ENCODE measurements around the gene CDC25B. TPM values are rescaled to one million over a fixed set of nuclear protein-coding genes. Genes with fewer than 3 reads are reported as not detected.

The CDC25B gene
- total and polyA plus RNA-seq, 2 of the 8 experiments (the other 6 are each of a cell fraction or from before 2014, with no cell fraction given) = 21.7 to 31.2 TPM

GRCh38 chr20:3788685-3789155 lies 7.4 kb upstream of the CDC25B start:
- H3K4me1 ChIP-seq (replicated peaks in 1 of 4; ENCODE audit: control insufficient read depth in 3 of 4, insufficient read depth in 4 of 4, low read length in 3 of 4) = peaks cover 0 to 13% (median 6%) of the 10 kb centered on the region in 4 experiments; a peak in 6 of 7 replicates
- no peak overlapping the region for H3K23ac ChIP-seq (ENCODE audit: insufficient read length)
- ChIA-PET CTCF (ENCODE audit: partially characterized antibody) (interaction anchor here (0.6 to 9.5 kb wide), 13 partner anchors 12 to 282 kb away, joined by 3 to 128 read pairs (median 4); partner anchors contain the start of gene AP5S1), POLR2A (ENCODE audit: partially characterized antibody) (interaction anchor here (0.9 to 2.8 kb wide), 3 partner anchors 9 to 32 kb away, joined by 3 to 15 read pairs (median 3); partner anchors contain the start of gene AP5S1)
- H3K23me2 ChIP-seq (ENCODE audit: low read depth, low read length) = peaks cover 3% of the 10 kb centered on the region; the same call in 1 of the 2 replicates
- no peak overlapping the region for H4K5ac ChIP-seq (ENCODE audit: insufficient read length, low read depth, low read length)
- no peak overlapping the region for H3K9ac ChIP-seq (replicated peaks in 1 of 4; ENCODE audit: extremely low read depth in 1 of 4, low read depth in 3 of 4, low read length in 3 of 4)
- DNase-seq (ENCODE audit: low read depth in 1 of 2, low spot score in 2 of 2) (no peak), FAIRE-seq (no peak)
- H3K27ac ChIP-seq (ENCODE audit: low read depth, low read length) = no peak overlapping the region
- H3K4ac ChIP-seq (replicated peaks; ENCODE audit: insufficient read length, low read depth, low read length) = no peak overlapping the region
- peaks cover 0 to 3% (median 0%) of the 10 kb centered on the region in 4 experiments; a peak in 3 of 7 replicates for H3K27me3 ChIP-seq (replicated peaks in 1 of 4; ENCODE audit: control insufficient read depth in 3 of 4, extremely low read depth in 1 of 4, insufficient read depth in 3 of 4, low read length in 3 of 4)
- no peak overlapping the region for H2BK5ac ChIP-seq (ENCODE audit: low read depth, low read length)
- H3K18ac ChIP-seq (ENCODE audit: extremely low read depth, low read length) = no peak overlapping the region
- no peak overlapping the region for H2BK120ac ChIP-seq (replicated peaks; ENCODE audit: low read depth, low read length)
- no peak overlapping the region for H2AK5ac ChIP-seq (ENCODE audit: low read depth, low read length)
- H4K91ac ChIP-seq (replicated peaks; ENCODE audit: insufficient read length, low read length) = no peak overlapping the region
- WGBS, 2 experiments (ENCODE audit: extremely low coverage in 1 of 2, insufficient coverage in 1 of 2, insufficient read length in 1 of 2, insufficient replicate concordance in 2 of 2, low coverage in 1 of 2, low lambda C conversion rate in 2 of 2, missing lambda C conversion rate in 1 of 2) = 55% methylated on average over 4 of the region's 4 CpGs; no CpG with 5 or more reads in 1 of the 2 experiments
- TF ChIP-seq E2F6 (IDR thresholded peaks at IDR 0.05) (no peak), SIX5 (IDR thresholded peaks at IDR 0.05; ENCODE audit: low read depth, low read length) (no peak), CHD1 (IDR thresholded peaks at IDR 0.05; ENCODE audit: low read depth, low read length) (no peak), RNF2 (IDR thresholded peaks at IDR 0.05; ENCODE audit: borderline replicate concordance, low read depth, low read length, missing control alignments, poor library complexity, severe bottlenecking) (no peak), KDM5A (IDR thresholded peaks at IDR 0.05; ENCODE audit: low read length) (no peak), NANOG (IDR thresholded peaks at IDR 0.05; ENCODE audit: insufficient read depth, low read depth, low read length, poor library complexity, severe bottlenecking) (no peak), SUZ12 (IDR thresholded peaks at IDR 0.05; ENCODE audit: low read length) (no peak), TAF1 (IDR thresholded peaks at IDR 0.05; ENCODE audit: low read depth, low read length) (no peak), BRCA1 (IDR thresholded peaks at IDR 0.05; ENCODE audit: low read depth, low read length) (no peak), POLR2A (IDR thresholded peaks at IDR 0.05; ENCODE audit: control extremely low read depth in 1 of 2, low read depth in 2 of 2, low read length in 2 of 2) (no peak), ATF2 (IDR thresholded peaks at IDR 0.05; ENCODE audit: low read length) (no peak)
- no peak overlapping the region for H3K4me3 ChIP-seq (ENCODE audit: extremely low read depth in 1 of 4, insufficient read depth in 2 of 4, low read depth in 3 of 4, low read length in 4 of 4)
- H2BK15ac ChIP-seq (ENCODE audit: low read length) = no peak overlapping the region
- no peak overlapping the region for H2BK12ac ChIP-seq (ENCODE audit: low read depth, low read length)
- peaks cover 7 to 11% of the 10 kb centered on the region in 2 experiments for H4K20me1 ChIP-seq (replicated peaks in 1 of 2; ENCODE audit: control insufficient read depth in 1 of 2, insufficient read depth in 2 of 2, low read length in 2 of 2)
- no peaks in the 10 kb centered on the region for H3K9me3 ChIP-seq (ENCODE audit: insufficient read depth in 2 of 2, low read depth in 1 of 2, low read length in 1 of 2)
- H3K14ac ChIP-seq (ENCODE audit: insufficient read length) = no peak overlapping the region
- H2AFZ ChIP-seq (ENCODE audit: low read length) = no peak overlapping the region
- peaks cover 0 to 10% of the 10 kb centered on the region in 2 experiments; a peak in 1 of 4 replicates for H3K79me2 ChIP-seq (ENCODE audit: control insufficient read depth in 1 of 2, insufficient read depth in 2 of 2, low read length in 2 of 2)
- no peak overlapping the region for H2BK20ac ChIP-seq (ENCODE audit: low read length)
- H3K79me1 ChIP-seq (ENCODE audit: low read depth, low read length) = peaks cover 11% of the 10 kb centered on the region
- peaks cover 0 to 5% (median 0%) of the 10 kb centered on the region in 4 experiments; a peak in 2 of 8 replicates for H3K36me3 ChIP-seq (ENCODE audit: control insufficient read depth in 2 of 4, insufficient read depth in 4 of 4, low read length in 3 of 4)
- no peak overlapping the region for H4K8ac ChIP-seq (ENCODE audit: extremely low read depth, insufficient read depth, low read length)
- H3K56ac ChIP-seq (replicated peaks; ENCODE audit: insufficient read length, low read depth, low read length) = no peak overlapping the region
- H3K4me2 ChIP-seq (ENCODE audit: insufficient read depth in 1 of 2, low read depth in 2 of 2, low read length in 2 of 2) = no peak overlapping the region

All from H1 (cell line).